H9 (cell line): ENCODE data around the gene GPBAR1. TPM values are rescaled to one million over a fixed set of nuclear protein-coding genes. Genes with fewer than 3 reads are reported as not detected.

ENCODE experiments used
- DNase-seq: peaks from one replicate; pipeline ENCODE4 v3.0.0-alpha.2; 2017
- H2AFZ ChIP-seq: one replicate; pipeline ENCODE4 v1.6.1; 2013; ENCODE audit warnings: mild to moderate bottlenecking, low read length, control low read depth, moderate library complexity
- H2AK5ac ChIP-seq: 2 replicates; pipeline ENCODE4 v1.6.1; 2013; ENCODE audit warnings: low read length, control low read depth, mixed read lengths; ENCODE audit not compliant: insufficient read length
- H2BK120ac ChIP-seq: one replicate; pipeline ENCODE4 v1.6.1; 2013; ENCODE audit warnings: low read depth, mild to moderate bottlenecking, low read length, control low read depth, inconsistent platforms; ENCODE audit not compliant: poor library complexity, severe bottlenecking
- H2BK12ac ChIP-seq: 2 replicates; pipeline ENCODE4 v1.6.1; 2013; ENCODE audit warnings: low read length, control low read depth, mixed read lengths, low read depth; ENCODE audit not compliant: insufficient read length
- H2BK15ac ChIP-seq: 2 replicates; pipeline ENCODE4 v1.6.1; 2013; ENCODE audit warnings: low read depth, low read length, control low read depth
- H2BK20ac ChIP-seq: one replicate; pipeline ENCODE4 v1.6.1; 2013; ENCODE audit warnings: low read depth, mild to moderate bottlenecking, low read length, control low read depth, inconsistent platforms; ENCODE audit not compliant: poor library complexity, severe bottlenecking
- H2BK5ac ChIP-seq: 2 replicates; pipeline ENCODE4 v1.6.1; 2013; ENCODE audit warnings: low read length, control low read depth, mixed read lengths; ENCODE audit not compliant: insufficient read length
- H3K14ac ChIP-seq: 2 replicates; pipeline ENCODE4 v1.6.1; 2013; ENCODE audit warnings: low read length, control low read depth; ENCODE audit not compliant: insufficient read depth
- H3K18ac ChIP-seq: 2 replicates; pipeline ENCODE4 v1.6.1; 2013; ENCODE audit warnings: low read depth, mild to moderate bottlenecking, mixed read lengths, low read length, control low read depth; ENCODE audit not compliant: insufficient read length
- H3K23ac ChIP-seq: 2 replicates; pipeline ENCODE4 v1.6.1; 2013; ENCODE audit warnings: low read length, control low read depth, mixed read lengths, low read depth; ENCODE audit not compliant: insufficient read length
- H3K23me2 ChIP-seq: 2 replicates; pipeline ENCODE4 v1.6.1; 2013; ENCODE audit warnings: low read depth, mild to moderate bottlenecking, mixed read lengths, low read length, control low read depth; ENCODE audit not compliant: insufficient read length, poor library complexity, severe bottlenecking
- H3K27ac ChIP-seq: 2 replicates; pipeline ENCODE4 v1.5.1; 2013; ENCODE audit warnings: low read length, control low read depth, mixed read lengths, low read depth; ENCODE audit not compliant: insufficient read length
- H3K27me3 ChIP-seq: 2 replicates; pipeline ENCODE4 v1.6.1; 2013; ENCODE audit warnings: low read length, control low read depth, inconsistent platforms; ENCODE audit not compliant: insufficient read depth
- H3K4ac ChIP-seq: 2 replicates; pipeline ENCODE4 v1.6.1; 2013; ENCODE audit warnings: low read depth, mild to moderate bottlenecking, control low read depth, inconsistent platforms, low read length, moderate library complexity
- H3K4me1 ChIP-seq: 2 replicates; pipeline ENCODE4 v1.6.1; 2013; ENCODE audit warnings: low read length, control low read depth, inconsistent platforms; ENCODE audit not compliant: insufficient read depth
- H3K4me2 ChIP-seq: 2 replicates; pipeline ENCODE4 v1.6.1; 2013; ENCODE audit warnings: low read length, control low read depth, mixed read lengths; ENCODE audit not compliant: insufficient read length, insufficient read depth
- H3K56ac ChIP-seq: 2 replicates; pipeline ENCODE4 v1.6.1; 2013; ENCODE audit warnings: low read depth, mild to moderate bottlenecking, mixed read lengths, low read length, control low read depth; ENCODE audit not compliant: insufficient read length
- H3K79me1 ChIP-seq: 2 replicates; pipeline ENCODE4 v1.6.1; 2013; ENCODE audit warnings: low read depth, mild to moderate bottlenecking, moderate library complexity, low read length, control low read depth, inconsistent platforms; ENCODE audit not compliant: insufficient read depth, poor library complexity, severe bottlenecking
- H3K79me2 ChIP-seq: 2 replicates; pipeline ENCODE4 v1.6.1; 2013; ENCODE audit warnings: low read length, control low read depth, inconsistent platforms; ENCODE audit not compliant: insufficient read depth
- H3K9ac ChIP-seq: 2 replicates; pipeline ENCODE4 v1.6.1; 2013; ENCODE audit warnings: low read length, control low read depth, mixed read lengths; ENCODE audit not compliant: insufficient read length; ENCODE audit errors: extremely low read depth
- H3K9me3 ChIP-seq: one replicate; pipeline ENCODE4 v1.6.1; 2013; ENCODE audit warnings: low read depth, low read length, inconsistent platforms; ENCODE audit not compliant: control insufficient read depth
- H3T11ph ChIP-seq: one replicate; pipeline ENCODE4 v1.6.1; 2013; ENCODE audit warnings: mild to moderate bottlenecking, low read length, control low read depth, inconsistent platforms
- H4K20me1 ChIP-seq: one replicate; pipeline ENCODE4 v1.6.1; 2013; ENCODE audit not compliant: control insufficient read depth, insufficient read length, insufficient read depth
- H4K5ac ChIP-seq: 2 replicates; pipeline ENCODE4 v1.6.1; 2013; ENCODE audit warnings: low read depth, mild to moderate bottlenecking, mixed read lengths, low read length, control low read depth; ENCODE audit not compliant: insufficient read length
- H4K8ac ChIP-seq: replicated peaks from 2 replicates; pipeline ENCODE4 v1.6.1; 2013; ENCODE audit warnings: low read length, control low read depth, mixed read lengths, low read depth; ENCODE audit not compliant: insufficient read length
- H4K91ac ChIP-seq: 2 replicates; pipeline ENCODE4 v1.6.1; 2013; ENCODE audit warnings: low read depth, mild to moderate bottlenecking, moderate library complexity, mixed read lengths, low read length, control low read depth; ENCODE audit not compliant: insufficient read length
- H3K27ac Mint-ChIP-seq, 3 experiments: 2 replicates in 2 of 3; 3 replicates in 1 of 3; pipeline ENCODE4 v1.8.0; 2020 to 2021; ENCODE audit warnings: mixed read lengths in 3 of 3, mild to moderate bottlenecking in 1 of 3, moderate library complexity in 1 of 3
- H3K27me3 Mint-ChIP-seq: 2 replicates; pipeline ENCODE4 v1.8.0; 2021; ENCODE audit warnings: low read depth, mild to moderate bottlenecking, moderate library complexity, mixed read lengths
- H3K36me3 Mint-ChIP-seq, 3 experiments: 2 replicates in 2 of 3; 3 replicates in 1 of 3; pipeline ENCODE4 v1.8.0; 2020 to 2021; ENCODE audit warnings: low read depth in 3 of 3, mixed read lengths in 3 of 3; ENCODE audit not compliant: insufficient read depth in 1 of 3
- H3K4me1 Mint-ChIP-seq, 2 experiments: 2 replicates each; pipeline ENCODE4 v1.8.0; 2020; ENCODE audit warnings: mixed read lengths in 2 of 2
- H3K4me3 Mint-ChIP-seq, 2 experiments: 2 replicates in 1 of 2; 3 replicates in 1 of 2; pipeline ENCODE4 v1.8.0; 2020 to 2021; ENCODE audit warnings: mild to moderate bottlenecking in 2 of 2, mixed read lengths in 2 of 2, moderate library complexity in 1 of 2
- H3K9me3 Mint-ChIP-seq, 2 experiments: 2 replicates in 1 of 2; 3 replicates in 1 of 2; pipeline ENCODE4 v1.8.0; 2020; ENCODE audit warnings: mild to moderate bottlenecking in 2 of 2, mixed read lengths in 2 of 2, moderate library complexity in 1 of 2
- CTCF ChIP-seq: fragments of 200-600 bp; sonication (generic); conservative IDR thresholded peaks from 3 replicates; pipeline ENCODE4 v1.8.0; 2021; ENCODE audit warnings: antibody characterized with exemption, mild to moderate bottlenecking
- WGBS: extraction: QIAGEN DNeasy Blood & Tissue Kit; methylation state at CpG from one replicate; pipeline ENCODE4 v1.1.7; 2013; ENCODE audit warnings: missing lambda C conversion rate, low lambda C conversion rate, mixed read lengths; ENCODE audit not compliant: insufficient read length; ENCODE audit errors: extremely low coverage; 5-methylcytosine and 5-hydroxymethylcytosine counted together
- microRNA-seq: library from miRNA; unstranded; fragments of <30 nt; microRNA quantifications from one replicate; pipeline ENCODE4, GENCODE V29; 2020; ENCODE audit warnings: borderline microRNAs expressed
- total RNA-seq: library from RNA; stranded (reverse); gene quantifications from 2 replicates; pipeline ENCODE4 v1.2.1, GENCODE V29; 2021

Gene GPBAR1
- total RNA-seq, 1 experiment from 2014 or later = 0.44 TPM

- Histone ChIP-seq H2BK12ac (no peak overlapping the region), H3K4me2 (no peak overlapping the region), H2AK5ac (no peak overlapping the region), H2BK15ac (no peak overlapping the region), H3K4me1 (no peaks in the 10 kb centered on the region), H3T11ph (no peak overlapping the region), H3K9me3 (no peaks in the 10 kb centered on the region), H4K20me1 (no peaks in the 10 kb centered on the region), H3K27ac (no peak overlapping the region), H2AFZ (no peak overlapping the region), H4K91ac (no peak overlapping the region), H2BK20ac (no peak overlapping the region), H3K4ac (no peak overlapping the region), H4K8ac (no peak overlapping the region), H3K27me3 (no peaks in the 10 kb centered on the region), H2BK120ac (no peak overlapping the region), H3K18ac (no peak overlapping the region), H3K79me1 (no peaks in the 10 kb centered on the region), H3K14ac (no peak overlapping the region), H2BK5ac (no peak overlapping the region), H3K79me2 (no peaks in the 10 kb centered on the region), H3K9ac (no peak overlapping the region), H3K56ac (no peak overlapping the region), H3K23me2 (no peaks in the 10 kb centered on the region), H4K5ac (no peak overlapping the region), H3K23ac (no peak overlapping the region)
- Mint-ChIP-seq H3K27ac (no peak overlapping the region), H3K4me1 (peaks cover 5 to 14% of the 10 kb centered on the region in 2 experiments), H3K9me3 (no peaks in the 10 kb centered on the region), H3K36me3 (no peaks in the 10 kb centered on the region), H3K4me3 (no peak overlapping the region), H3K27me3 (no peaks in the 10 kb centered on the region; the same call in 1 of the 2 replicates)
- no CpG with 5 or more reads among the region's 1 CpG for WGBS
- no peak for TF ChIP-seq CTCF
- DNase-seq = no peak
These were observed 52.5 kb downstream of the GPBAR1 start for GRCh38 chr2:218313356-218313755.

Small RNA genes within 50 kb of the gene (microRNA-seq; reads per million reads assigned to microRNA genes)
- not detected for gene MIR6513

Other genes starting within 250 kb of the GPBAR1 start
- gene RUFY4, start 191.8 kb upstream of the GPBAR1 start, total RNA-seq = 0.44 and 0.66 TPM in 2 replicates
- gene CXCR2, start 135.0 kb upstream of the GPBAR1 start, total RNA-seq = 0.59 and 0.83 TPM in 2 replicates
- gene CXCR1, start 94.1 kb upstream of the GPBAR1 start, total RNA-seq = not detected in 2 replicates
- gene ARPC2, start 43.8 kb upstream of the GPBAR1 start, total RNA-seq = 197 and 204 TPM in 2 replicates
- gene AAMP, start 9.1 kb downstream of the GPBAR1 start, total RNA-seq = 103 and 106 TPM in 2 replicates
- 31.6 and 32.3 TPM in 2 replicates for gene PNKD, start 9.5 kb downstream of the GPBAR1 start, total RNA-seq
- 17.4 and 20.1 TPM in 2 replicates for gene TMBIM1, start 31.5 kb downstream of the GPBAR1 start, total RNA-seq
- gene CATIP, start 95.8 kb downstream of the GPBAR1 start, total RNA-seq = not detected in 2 replicates
- 0.04 and 0.11 TPM in 2 replicates for gene SLC11A1, start 121.3 kb downstream of the GPBAR1 start, total RNA-seq
- gene CTDSP1, start 138.9 kb downstream of the GPBAR1 start, total RNA-seq = 52.3 and 56.6 TPM in 2 replicates
- gene VIL1, start 158.1 kb downstream of the GPBAR1 start, total RNA-seq = 4.0 and 4.2 TPM in 2 replicates